Stimulated activated CD4-positive, alpha-beta T cell treated with anti-CD3 and anti-CD28 coated beads, Interleukin-1b, Interleukin-23, amount 100 ng/mL, for 4 hours (primary cell): ENCODE results near the gene RNF144B.
"Not testable (repeated sequence)": the region's sequence is repeated elsewhere in the genome, so short reads cannot be mapped to it uniquely, and the experiment has no call there.

Experiments used
- DNase-seq, 2 donors: peaks; one replicate each; pipeline ENCODE4 v3.0.0-alpha.2; 2020; ENCODE audit warnings: low read depth in 2 of 2

Gene RNF144B

GRCh38 chr6:18371010-18371409 lies 16.1 kb upstream of the RNF144B start:
- no peak for DNase-seq

DNA sequence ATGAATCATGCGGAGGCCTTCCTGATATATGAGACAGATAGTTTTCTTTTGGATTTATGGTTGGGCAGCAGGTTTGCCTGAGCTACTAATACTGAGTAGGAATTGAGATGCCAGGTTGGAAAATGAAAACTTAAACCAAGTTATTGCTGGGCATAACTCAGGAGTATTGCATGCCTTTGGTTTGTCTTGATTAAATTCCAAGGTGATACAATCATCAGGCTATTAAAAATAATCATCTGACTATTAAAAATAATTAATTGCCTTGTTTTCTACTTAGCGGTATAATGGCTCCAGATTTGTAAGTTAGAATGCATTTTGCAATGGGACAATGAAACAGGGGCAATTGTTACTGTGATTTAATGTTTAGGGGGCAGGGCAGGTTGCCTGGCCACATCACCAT lies 15.5 kb upstream of the RNF144B start:
- no peak for DNase-seq

GRCh38 chr6:18380158-18380836 lies 6.9 kb upstream of the RNF144B start:
- no peak for DNase-seq

- no peak for DNase-seq
Observed at GRCh38 chr6:18380851-18381250, 6.3 kb upstream of the RNF144B start.

GRCh38 chr6:18383441-18383840 lies 3.7 kb upstream of the RNF144B start:
- no peak for DNase-seq

GRCh38 chr6:18384621-18385020 lies 2.5 kb upstream of the RNF144B start:
- no peak for DNase-seq

DNA sequence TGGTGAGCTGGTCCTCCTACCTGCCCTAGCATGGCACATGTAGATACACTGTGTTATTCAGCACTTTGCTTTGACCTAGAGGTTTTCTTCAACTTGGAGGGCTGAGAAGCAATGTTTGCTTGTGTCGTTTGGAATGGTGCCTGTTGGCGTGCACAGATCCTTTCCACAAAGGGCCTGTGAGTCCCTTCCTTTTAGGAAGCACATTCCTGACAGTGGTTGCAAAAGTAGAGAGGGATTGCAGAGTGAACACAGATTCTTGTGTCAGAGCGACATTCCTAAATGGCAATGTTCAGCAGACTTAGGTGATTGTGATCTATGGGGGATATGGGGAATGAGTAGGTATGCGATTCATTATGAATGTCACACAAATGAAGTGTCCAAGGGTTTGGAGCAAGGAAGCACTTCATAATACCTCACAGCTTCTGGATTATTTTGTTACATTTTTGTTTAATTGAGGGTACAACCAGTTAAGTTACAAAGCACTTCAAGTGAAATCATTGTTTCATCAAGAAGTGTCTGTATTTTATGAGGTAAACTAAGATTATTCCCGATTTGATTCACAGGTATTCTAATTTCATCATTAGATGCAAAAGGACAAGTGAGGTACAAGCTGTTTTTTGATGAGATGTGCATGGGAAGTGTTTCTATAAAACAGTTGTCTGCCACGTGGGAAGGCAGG lies 713 bp upstream of the RNF144B start:
- DNase-seq: no peak

DNA sequence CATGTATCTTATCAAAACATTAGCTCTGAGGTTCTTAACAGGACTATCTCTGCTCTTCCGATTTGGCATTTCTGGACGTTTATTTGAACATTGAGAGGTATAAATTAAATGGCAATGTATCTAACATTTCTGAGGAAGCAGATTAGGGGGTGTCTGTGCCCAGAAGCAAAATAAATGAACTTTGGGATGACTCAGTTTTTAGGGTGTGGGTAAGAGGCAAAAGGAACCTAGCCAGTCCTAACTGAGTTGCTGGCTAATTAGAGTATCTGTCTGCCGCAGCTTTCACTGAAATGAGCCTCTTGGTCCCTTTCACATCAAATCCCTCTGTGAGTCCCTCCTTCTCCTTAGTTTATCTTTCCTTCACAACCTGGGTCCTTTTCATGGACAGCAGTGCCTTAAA lies 1.1 kb downstream of the RNF144B start:
- no peak for DNase-seq

DNA sequence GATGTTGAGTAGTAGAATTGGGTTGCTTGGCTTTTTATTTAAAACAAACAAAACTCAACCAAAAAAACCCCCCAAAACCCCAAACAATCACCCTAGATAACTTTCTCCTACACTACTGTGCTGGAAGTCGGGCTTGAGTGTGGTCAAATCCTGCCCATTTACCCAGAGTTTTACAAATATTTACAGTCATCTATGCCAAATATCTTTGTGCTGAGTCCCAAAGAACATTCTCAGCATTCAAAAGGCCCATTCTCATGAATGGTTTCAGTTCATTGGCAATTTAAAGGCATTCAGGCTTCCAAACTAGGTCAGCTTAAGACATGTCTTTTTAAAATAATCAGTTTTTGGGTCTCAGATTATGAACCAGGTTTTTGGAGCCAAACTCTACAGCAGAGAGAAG lies 1.8 kb downstream of the RNF144B start:
- no peak for DNase-seq

- DNase-seq: no peak
Observed at GRCh38 chr6:18389479-18389878, 2.3 kb downstream of the RNF144B start.

- DNase-seq: no peak
Observed at GRCh38 chr6:18390476-18390875, 3.3 kb downstream of the RNF144B start.

DNA sequence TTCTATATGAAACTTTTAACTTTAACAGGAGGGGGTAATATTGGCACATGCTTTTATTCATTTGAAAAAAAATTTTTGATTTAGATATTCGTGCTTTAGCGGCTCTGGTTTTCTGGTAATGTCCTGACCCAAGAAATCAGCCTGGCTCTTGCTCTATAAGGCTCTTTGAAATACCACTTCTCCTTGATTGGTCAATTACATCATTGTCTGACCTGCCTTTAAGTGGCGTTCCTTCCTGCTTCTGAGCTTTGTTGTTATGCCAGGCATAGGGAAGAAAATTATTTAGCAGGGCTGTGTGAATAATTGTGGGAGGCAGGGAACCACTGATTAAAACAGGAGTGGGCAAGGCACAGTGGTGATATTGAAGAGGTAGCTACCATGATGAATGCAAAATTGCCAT lies 3.9 kb downstream of the RNF144B start:
- DNase-seq: no peak

GRCh38 chr6:18392346-18392877 lies 5.3 kb downstream of the RNF144B start:
- no peak for DNase-seq

DNA sequence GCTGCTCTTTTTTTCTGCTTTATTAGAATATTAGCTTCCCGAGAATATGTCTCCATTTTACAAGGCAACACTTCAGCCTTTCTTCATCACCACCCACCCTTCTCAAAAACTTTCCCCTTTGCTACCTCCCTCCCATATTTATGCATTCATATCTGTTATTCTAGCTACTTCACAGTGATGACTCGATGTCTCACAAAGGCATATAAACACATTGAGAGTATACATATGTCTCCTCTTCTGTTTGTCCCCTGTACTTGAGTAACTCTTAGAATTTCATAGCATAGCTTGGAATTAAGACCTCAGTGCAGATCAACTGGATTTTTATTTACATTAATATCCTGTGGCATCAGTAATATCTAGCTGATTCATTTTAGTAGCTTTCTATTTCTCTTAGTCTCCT lies 6.5 kb downstream of the RNF144B start:
- no peak for DNase-seq

DNA sequence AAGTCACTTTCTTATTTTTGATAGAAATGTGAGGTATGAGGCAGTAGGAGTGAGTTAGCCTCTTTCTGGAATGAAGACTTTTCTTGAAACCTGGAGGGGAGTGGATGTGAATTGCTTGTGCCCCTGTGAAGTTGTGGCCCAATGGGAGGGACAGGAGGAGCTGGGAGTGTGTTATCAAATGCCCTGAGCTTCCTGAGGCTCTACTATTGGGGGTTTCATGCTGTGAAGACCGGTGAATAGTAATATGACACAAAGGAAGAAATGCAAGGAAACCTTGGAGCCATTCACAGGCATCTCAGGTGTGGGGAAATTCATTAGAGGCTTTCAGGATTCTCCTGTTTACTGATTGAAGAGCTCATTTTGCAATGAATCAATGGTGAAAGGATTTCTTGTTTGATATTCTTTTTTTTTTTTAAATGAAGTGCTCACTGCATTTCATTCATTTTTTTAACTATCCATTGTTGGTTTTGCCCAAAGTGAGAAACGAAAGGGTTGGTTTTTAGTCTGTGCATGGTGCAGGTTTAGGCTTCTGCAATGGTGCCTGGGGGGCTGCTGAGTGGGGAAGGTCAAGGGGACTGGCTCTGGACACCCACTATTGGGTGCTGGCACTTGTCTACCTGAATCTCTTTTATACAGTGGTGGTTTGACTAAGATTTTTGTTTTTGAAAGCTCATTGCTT lies 8.2 kb downstream of the RNF144B start:
- DNase-seq: no peak

GRCh38 chr6:18395856-18396197 lies 8.7 kb downstream of the RNF144B start:
- no peak for DNase-seq

GRCh38 chr6:18397701-18398100 lies 10.6 kb downstream of the RNF144B start:
- no peak for DNase-seq

GRCh38 chr6:18398225-18398624 lies 11.1 kb downstream of the RNF144B start:
- DNase-seq: not testable (repeated sequence)

DNA sequence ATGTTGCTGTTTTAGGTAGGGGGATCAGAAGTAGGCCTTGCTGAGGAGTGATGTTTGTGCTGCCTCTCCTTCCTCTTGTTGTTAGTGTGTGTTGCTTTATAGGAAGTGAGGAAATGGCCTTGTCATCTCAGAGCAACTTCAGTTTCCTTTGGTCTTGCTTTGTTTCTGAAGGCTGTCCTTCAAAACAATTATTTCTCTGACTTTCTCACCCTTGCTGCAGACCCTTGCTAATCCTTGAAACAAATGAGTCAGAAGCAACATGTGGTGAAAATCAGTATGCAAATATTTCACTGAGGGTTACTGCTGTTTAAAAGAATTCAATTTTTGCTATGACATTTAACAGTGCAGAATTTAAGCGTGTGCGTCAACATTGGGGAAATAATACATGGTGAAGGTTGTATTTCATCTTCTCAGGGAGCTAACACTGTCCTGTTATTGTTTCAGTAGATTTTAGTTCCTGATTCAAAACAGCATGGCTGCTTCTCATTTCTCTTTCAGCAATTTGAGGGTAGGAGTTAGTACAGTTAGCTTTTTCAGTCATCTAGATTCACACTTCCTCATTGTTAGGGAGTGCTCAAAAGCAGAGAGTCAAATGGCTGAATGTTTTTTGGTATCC lies 13.8 kb downstream of the RNF144B start:
- no peak for DNase-seq

GRCh38 chr6:18404965-18405364 lies 17.8 kb downstream of the RNF144B start:
- DNase-seq: not testable (repeated sequence)

GRCh38 chr6:18405477-18406293 lies 18.5 kb downstream of the RNF144B start:
- DNase-seq: no peak
